Measurements from ENCODE around the gene GINS1. TPM values are rescaled to one million over a fixed set of nuclear protein-coding genes. Genes with fewer than 3 reads are reported as not detected.

Gene GINS1
- total RNA-seq, 1 experiment from 2014 or later: 74.3 TPM

GRCh38 chr20:25368526-25368925 is 38.9 kb upstream of the GINS1 start:
- Histone ChIP-seq H2BK20ac (ENCODE audit: low read depth, low read length, poor library complexity, severe bottlenecking) (no peak overlapping the region), H3K4me1 (ENCODE audit: insufficient read depth, low read length) (peaks cover 3% of the 10 kb centered on the region; the same call in 1 of the 2 replicates), H4K8ac (replicated peaks; ENCODE audit: insufficient read length, low read depth, low read length) (no peak overlapping the region), H2AK5ac (ENCODE audit: insufficient read length, low read length) (no peak overlapping the region), H2AFZ (ENCODE audit: low read length) (no peak overlapping the region), H3K23ac (ENCODE audit: insufficient read length, low read depth, low read length) (no peak overlapping the region), H3K14ac (ENCODE audit: insufficient read depth, low read length) (no peak overlapping the region), H3K79me2 (ENCODE audit: insufficient read depth, low read length) (peaks cover 8% of the 10 kb centered on the region; the same call in 1 of the 2 replicates), H2BK120ac (ENCODE audit: low read depth, low read length, poor library complexity, severe bottlenecking) (no peak overlapping the region), H4K20me1 (ENCODE audit: control insufficient read depth, insufficient read depth, insufficient read length) (no peaks in the 10 kb centered on the region), H2BK12ac (ENCODE audit: insufficient read length, low read depth, low read length) (no peak overlapping the region), H3K79me1 (ENCODE audit: insufficient read depth, low read depth, low read length, poor library complexity, severe bottlenecking) (peaks cover 4% of the 10 kb centered on the region), H2BK15ac (ENCODE audit: low read depth, low read length) (no peak overlapping the region), H3K56ac (ENCODE audit: insufficient read length, low read depth, low read length) (no peak overlapping the region), H3K4me2 (ENCODE audit: insufficient read depth, insufficient read length, low read length) (no peak overlapping the region), H3K4ac (ENCODE audit: low read depth, low read length) (no peak overlapping the region), H3K27me3 (ENCODE audit: insufficient read depth, low read length) (no peaks in the 10 kb centered on the region), H3K23me2 (ENCODE audit: insufficient read length, low read depth, low read length, poor library complexity, severe bottlenecking) (no peaks in the 10 kb centered on the region), H3T11ph (ENCODE audit: low read length) (no peak overlapping the region), H3K9ac (ENCODE audit: extremely low read depth, insufficient read length, low read length) (no peak overlapping the region), H3K27ac (ENCODE audit: insufficient read length, low read depth, low read length) (no peak overlapping the region), H3K18ac (ENCODE audit: insufficient read length, low read depth, low read length) (no peak overlapping the region), H4K91ac (ENCODE audit: insufficient read length, low read depth, low read length) (no peak overlapping the region), H2BK5ac (ENCODE audit: insufficient read length, low read length) (no peak overlapping the region), H3K9me3 (ENCODE audit: control insufficient read depth, low read depth, low read length) (no peaks in the 10 kb centered on the region), H4K5ac (ENCODE audit: insufficient read length, low read depth, low read length) (no peak overlapping the region)
- no peak for TF ChIP-seq CTCF (conservative IDR thresholded peaks at IDR 0.05)
- H3K4me3 Mint-ChIP-seq: no peak overlapping the region
- peak overlapping the region in 1 of 3 experiments; percentile 25; a peak in 1 of 7 replicates for H3K27ac Mint-ChIP-seq
- no peaks in the 10 kb centered on the region for H3K27me3 Mint-ChIP-seq (ENCODE audit: low read depth)
- WGBS (ENCODE audit: extremely low coverage, insufficient read length, low lambda C conversion rate): no CpG with 5 or more reads among the region's 10 CpGs
- H3K36me3 Mint-ChIP-seq (ENCODE audit: insufficient read depth in 1 of 3, low read depth in 3 of 3): peaks cover 20 to 28% (median 26%) of the 10 kb centered on the region in 3 experiments
- peaks cover 17 to 22% of the 10 kb centered on the region in 2 experiments for H3K4me1 Mint-ChIP-seq
- DNase-seq: no peak
- H3K9me3 Mint-ChIP-seq: peaks cover 0 to 11% of the 10 kb centered on the region in 2 experiments; a peak in 4 of 5 replicates
